ENCODE results near the gene TRAM2. TPM values are rescaled to one million over a fixed set of nuclear protein-coding genes. Genes with fewer than 3 reads are reported as not detected.
A peak's percentile ranks its signal among the peaks of the same experiment; 100 is the strongest.

Gene TRAM2
- total RNA-seq, 1 donor, result 196 TPM

GRCh38 chr6:52539607-52540006 lies 37.3 kb downstream of the TRAM2 start:
- peak; percentile 66 for DNase-seq (ENCODE audit: low read depth)
- H3K4me3 ChIP-seq (ENCODE audit: low read depth, low read length), result no peak overlapping the region
- no peak for TF ChIP-seq CTCF (IDR thresholded peaks at IDR 0.05; ENCODE audit: insufficient read depth, low read depth, low read length)

GRCh38 chr6:52538901-52539354 lies 37.9 kb downstream of the TRAM2 start:
- TF ChIP-seq CTCF (IDR thresholded peaks at IDR 0.05; ENCODE audit: insufficient read depth, low read depth, low read length), result no peak
- peak; percentile 66 for DNase-seq (ENCODE audit: low read depth)
- H3K4me3 ChIP-seq (ENCODE audit: low read depth, low read length), result no peak overlapping the region

GRCh38 chr6:52538252-52538900 lies 38.5 kb downstream of the TRAM2 start:
- H3K4me3 ChIP-seq (ENCODE audit: low read depth, low read length), result no peak overlapping the region
- TF ChIP-seq CTCF (IDR thresholded peaks at IDR 0.05; ENCODE audit: insufficient read depth, low read depth, low read length), result no peak
- DNase-seq (ENCODE audit: low read depth), result no peak

- no peak overlapping the region for H3K4me3 ChIP-seq (ENCODE audit: low read depth, low read length)
- no peak for TF ChIP-seq CTCF (IDR thresholded peaks at IDR 0.05; ENCODE audit: insufficient read depth, low read depth, low read length)
- DNase-seq (ENCODE audit: low read depth), result no peak
Observed at GRCh38 chr6:52537001-52537753, 39.7 kb downstream of the TRAM2 start.

GRCh38 chr6:52536424-52536916 lies 40.4 kb downstream of the TRAM2 start:
- no peak for DNase-seq (ENCODE audit: low read depth)
- no peak overlapping the region for H3K4me3 ChIP-seq (ENCODE audit: low read depth, low read length)
- TF ChIP-seq CTCF (IDR thresholded peaks at IDR 0.05; ENCODE audit: insufficient read depth, low read depth, low read length), result no peak

GRCh38 chr6:52535711-52536423 lies 41.0 kb downstream of the TRAM2 start:
- no peak for DNase-seq (ENCODE audit: low read depth)
- TF ChIP-seq CTCF (IDR thresholded peaks at IDR 0.05; ENCODE audit: insufficient read depth, low read depth, low read length), result no peak
- no peak overlapping the region for H3K4me3 ChIP-seq (ENCODE audit: low read depth, low read length)

Measured in fibroblast of villous mesenchyme (primary cell).